IMR-90 (cell line): ENCODE measurements around the gene SLC2A3. TPM values are rescaled to one million over a fixed set of nuclear protein-coding genes. Genes with fewer than 3 reads are reported as not detected.

Experiments used
- ATAC-seq: fragments of 200-7000 bp; cut with Tn5 transposase; 2 replicates; pipeline ENCODE4 v1.9.1; 2020; ENCODE audit warnings: low read depth, mild to moderate bottlenecking, moderate library complexity
- BruUV-seq: library from RNA; stranded (reverse); fragments of 400-500 nt; replicated peaks from 2 replicates; lab custom pipeline; 2021; lab: Mats Ljungman, UMichigan
- CTCF ChIA-PET: fragments of 300-600 bp; formaldehyde crosslinking; extraction: SDS; loops from one replicate; lab custom pipeline; 2021; ENCODE audit warnings: antibody characterized with exemption; lab: Yijun Ruan, JAX
- POLR2A ChIA-PET: fragments of 300-600 bp; sonication (Branson Sonifier 250); formaldehyde crosslinking; loops from one replicate; lab custom pipeline; 2022; ENCODE audit warnings: antibody characterized with exemption; ENCODE audit not compliant: unreplicated experiment; lab: Charles Lee
- DNase-seq: peaks from one replicate; pipeline ENCODE4 v3.0.0; 2013
- H2AFZ ChIP-seq: replicated peaks from 2 replicates; pipeline ENCODE3; 2013; ENCODE audit warnings: low read length, mild to moderate bottlenecking; ENCODE audit not compliant: poor library complexity
- H2AK5ac ChIP-seq: 2 replicates; pipeline ENCODE4 v1.6.1; 2013; ENCODE audit warnings: low read depth, low read length, inconsistent platforms
- H2AK9ac ChIP-seq: replicated peaks from 2 replicates; pipeline ENCODE3; 2013; ENCODE audit warnings: mild to moderate bottlenecking, low read depth, low read length, moderate library complexity; ENCODE audit not compliant: poor library complexity
- H2BK120ac ChIP-seq: 2 replicates; pipeline ENCODE4 v1.6.1; 2013; ENCODE audit warnings: low read depth, low read length, inconsistent platforms
- H2BK15ac ChIP-seq: 3 replicates; pipeline ENCODE4 v1.6.1; 2013; ENCODE audit warnings: low read depth, low read length, inconsistent platforms
- H2BK20ac ChIP-seq: 2 replicates; pipeline ENCODE4 v1.6.1; 2013; ENCODE audit warnings: low read depth, mild to moderate bottlenecking, inconsistent platforms, low read length, moderate library complexity
- H2BK5ac ChIP-seq: 2 replicates; pipeline ENCODE4 v1.6.1; 2013; ENCODE audit warnings: mild to moderate bottlenecking, low read depth, low read length, inconsistent platforms; ENCODE audit not compliant: poor library complexity, severe bottlenecking
- H3K14ac ChIP-seq: replicated peaks from 2 replicates; pipeline ENCODE4 v1.6.1; 2013; ENCODE audit warnings: low read depth, low read length, inconsistent platforms
- H3K18ac ChIP-seq: 2 replicates; pipeline ENCODE4 v1.6.1; 2013; ENCODE audit warnings: low read depth, low read length, control low read depth
- H3K23ac ChIP-seq: 2 replicates; pipeline ENCODE4 v1.6.1; 2013; ENCODE audit warnings: low read depth, low read length, inconsistent platforms
- H3K27ac ChIP-seq: 2 replicates; pipeline ENCODE4 v1.5.1; 2013; ENCODE audit warnings: mild to moderate bottlenecking, control low read depth, low read length; ENCODE audit not compliant: insufficient read depth
- H3K27me3 ChIP-seq: 2 replicates; pipeline ENCODE4 v1.6.1; 2013; ENCODE audit warnings: low read length; ENCODE audit not compliant: control insufficient read depth, insufficient read depth
- H3K36me3 ChIP-seq: 2 replicates; pipeline ENCODE4 v1.6.1; 2013; ENCODE audit warnings: low read length, mixed read lengths; ENCODE audit not compliant: control insufficient read depth, insufficient read depth
- H3K4ac ChIP-seq: 2 replicates; pipeline ENCODE4 v1.6.1; 2013; ENCODE audit warnings: low read depth, low read length, inconsistent platforms
- H3K4me1 ChIP-seq: 2 replicates; pipeline ENCODE4 v1.6.1; 2013; ENCODE audit warnings: low read length, mixed read lengths; ENCODE audit not compliant: control insufficient read depth, insufficient read depth
- H3K4me2 ChIP-seq: 2 replicates; pipeline ENCODE4 v1.6.1; 2013; ENCODE audit warnings: low read depth, mild to moderate bottlenecking, control low read depth, low read length, moderate library complexity
- H3K4me3 ChIP-seq: 2 replicates; pipeline ENCODE4 v1.5.1; 2013; ENCODE audit warnings: low read depth, mild to moderate bottlenecking, control low read depth, low read length, moderate library complexity; ENCODE audit not compliant: insufficient read depth
- H3K56ac ChIP-seq: 2 replicates; pipeline ENCODE4 v1.6.1; 2013; ENCODE audit warnings: low read length, inconsistent platforms; ENCODE audit not compliant: insufficient read depth; ENCODE audit errors: extremely low read depth
- H3K79me1 ChIP-seq, 2 experiments: 2 replicates each; pipeline ENCODE4 v1.6.1; 2013; ENCODE audit warnings: low read length in 2 of 2, inconsistent platforms in 1 of 2, low read depth in 1 of 2
- H3K9ac ChIP-seq: 2 replicates; pipeline ENCODE4 v1.6.1; 2013; ENCODE audit warnings: low read depth, low read length, control low read depth
- H3K9me1 ChIP-seq: 2 replicates; pipeline ENCODE4 v1.6.1; 2013; ENCODE audit warnings: low read length, inconsistent platforms; ENCODE audit not compliant: insufficient read depth
- H3K9me3 ChIP-seq: 2 replicates; pipeline ENCODE4 v1.6.1; 2013; ENCODE audit warnings: low read length; ENCODE audit not compliant: control insufficient read depth, insufficient read depth
- H4K20me1 ChIP-seq: 2 replicates; pipeline ENCODE4 v1.6.1; 2013; ENCODE audit warnings: low read length, inconsistent platforms; ENCODE audit not compliant: insufficient read depth
- H4K5ac ChIP-seq: 2 replicates; pipeline ENCODE4 v1.6.1; 2013; ENCODE audit warnings: mild to moderate bottlenecking, low read depth, low read length, control low read depth
- H4K8ac ChIP-seq, 2 experiments: 2 replicates each; pipeline ENCODE4 v1.6.1; 2013; ENCODE audit warnings: low read depth in 2 of 2, low read length in 2 of 2, control low read depth in 1 of 2, inconsistent platforms in 1 of 2
- H4K91ac ChIP-seq: 2 replicates; pipeline ENCODE4 v1.6.1; 2013; ENCODE audit warnings: low read depth, low read length, inconsistent platforms; ENCODE audit not compliant: insufficient read depth
- BHLHE40 ChIP-seq: fragments of 150-350 bp; IDR thresholded peaks from 2 replicates; pipeline ENCODE4 v1.6.1; 2016; ENCODE audit warnings: mild to moderate bottlenecking, low read depth, low read length
- CEBPB ChIP-seq: IDR thresholded peaks from 2 replicates; pipeline ENCODE4 v1.6.1; 2012; ENCODE audit warnings: low read depth, low read length, improper control_type of control experiment
- CHD1 ChIP-seq: IDR thresholded peaks from 2 replicates; pipeline ENCODE4 v1.6.1; 2012; ENCODE audit warnings: low read depth, low read length, improper control_type of control experiment
- CTCF ChIP-seq: conservative IDR thresholded peaks from 2 replicates; pipeline ENCODE4 v1.5.1; 2012; ENCODE audit warnings: mild to moderate bottlenecking, low read depth, low read length, improper control_type of control experiment
- ELK1 ChIP-seq: fragments of 150-350 bp; IDR thresholded peaks from 2 replicates; pipeline ENCODE4 v1.6.1; 2016; ENCODE audit warnings: low read depth, mild to moderate bottlenecking, low read length, moderate library complexity, borderline replicate concordance
- FOS ChIP-seq: fragments of 150-350 bp; IDR thresholded peaks from 2 replicates; pipeline ENCODE4 v1.6.1; 2016; ENCODE audit warnings: low read depth, low read length
- MAFK ChIP-seq: IDR thresholded peaks from 2 replicates; pipeline ENCODE4 v1.6.1; 2012; ENCODE audit warnings: low read depth, low read length, improper control_type of control experiment
- MAZ ChIP-seq: IDR thresholded peaks from 2 replicates; pipeline ENCODE4 v1.6.1; 2012; ENCODE audit warnings: low read depth, mild to moderate bottlenecking, low read length, improper control_type of control experiment, moderate library complexity, borderline replicate concordance
- MXI1 ChIP-seq: IDR thresholded peaks from 2 replicates; pipeline ENCODE4 v1.6.1; 2012; ENCODE audit warnings: low read depth, mild to moderate bottlenecking, low read length, moderate library complexity, borderline replicate concordance
- NFE2L2 ChIP-seq: fragments of 150-350 bp; IDR thresholded peaks from 2 replicates; pipeline ENCODE4 v1.6.1; 2016; ENCODE audit warnings: low read depth, mild to moderate bottlenecking, low read length
- POLR2A ChIP-seq: IDR thresholded peaks from 2 replicates; pipeline ENCODE4 v1.6.1; 2012; ENCODE audit warnings: mild to moderate bottlenecking, low read depth, low read length
- RAD21 ChIP-seq: IDR thresholded peaks from 2 replicates; pipeline ENCODE4 v1.6.1; 2012; ENCODE audit warnings: low read length, improper control_type of control experiment
- RCOR1 ChIP-seq: IDR thresholded peaks from 2 replicates; pipeline ENCODE4 v1.6.1; 2012; ENCODE audit warnings: mild to moderate bottlenecking, low read length, improper control_type of control experiment; ENCODE audit not compliant: insufficient replicate concordance
- RFX5 ChIP-seq: IDR thresholded peaks from 2 replicates; pipeline ENCODE4 v1.8.0; 2012; ENCODE audit warnings: low read depth, mild to moderate bottlenecking, low read length, moderate library complexity
- SMC3 ChIP-seq: fragments of 150-350 bp; IDR thresholded peaks from 2 replicates; pipeline ENCODE4 v1.6.1; 2016; ENCODE audit warnings: low read depth, mild to moderate bottlenecking, antibody characterized with exemption, low read length, moderate library complexity
- USF2 ChIP-seq: fragments of 150-350 bp; IDR thresholded peaks from 2 replicates; pipeline ENCODE4 v1.6.1; 2017; ENCODE audit warnings: mild to moderate bottlenecking, antibody characterized with exemption, low read length, low read depth
- WGBS, 2 experiments: methylation state at CpG; one replicate each; pipeline versions ENCODE4 v1.1.5 to v1.1.7; 2013; ENCODE audit warnings: missing lambda C conversion rate in 2 of 2; ENCODE audit not compliant: insufficient read length in 1 of 2; ENCODE audit errors: extremely low coverage in 2 of 2; 5-methylcytosine and 5-hydroxymethylcytosine counted together
- dilution Hi-C: fragments of 300-500 bp; cut with HindIII; formaldehyde crosslinking; loops from one replicate; pipeline ENCODE4 v1.14.3; 2018; ENCODE audit warnings: low sequenced_read_pairs; ENCODE audit not compliant: unreplicated experiment
- in situ Hi-C: fragments of 300-500 bp; cut with MboI; formaldehyde crosslinking; loops from 3 replicates; pipeline ENCODE4 v1.14.3; 2019; ENCODE audit warnings: low sequenced_read_pairs, inconsistent platforms, mixed read lengths
- intact Hi-C: fragments of 100-400 bp; cut with micrococcal nuclease; formaldehyde crosslinking; loops from 2 replicates; pipeline ENCODE4 v1.10.0; 2022
- polyA plus RNA-seq, 3 experiments: library from polyadenylated mRNA; depleted of rRNA; stranded (reverse); fragments of >200 nt; gene quantifications; 2 replicates each; pipeline ENCODE4 v1.2.3, GENCODE V29; 2012; ENCODE audit warnings: low replicate concordance in 1 of 3
- total RNA-seq: library from RNA; depleted of rRNA; stranded (reverse); fragments of >200 nt; gene quantifications from 2 replicates; pipeline ENCODE4 v1.2.3, GENCODE V29; 2012

SLC2A3 gene
- total and polyA plus RNA-seq, 2 of the 4 experiments (the other 2 are of a cell fraction): 46.1 to 54.8 TPM

- Histone ChIP-seq H2AK9ac (no peak overlapping the region), H3K36me3 (no peaks in the 10 kb centered on the region), H4K91ac (no peak overlapping the region), H3K23ac (no peak overlapping the region), H3K56ac (no peak overlapping the region), H3K4me3 (no peak overlapping the region), H3K4me2 (no peak overlapping the region), H2AFZ (no peak overlapping the region), H4K20me1 (no peaks in the 10 kb centered on the region), H3K79me1 (no peaks in the 10 kb centered on the region), H3K18ac (no peak overlapping the region), H3K27ac (no peak overlapping the region), H2BK120ac (no peak overlapping the region), H3K9me1 (no peaks in the 10 kb centered on the region), H3K27me3 (peaks cover 14% of the 10 kb centered on the region), H3K9ac (no peak overlapping the region), H4K8ac (no peak overlapping the region), H2AK5ac (no peak overlapping the region), H2BK15ac (no peak overlapping the region), H3K14ac (no peak overlapping the region), H3K9me3 (no peaks in the 10 kb centered on the region), H3K4ac (no peak overlapping the region), H3K4me1 (no peaks in the 10 kb centered on the region), H2BK5ac (no peak overlapping the region), H4K5ac (no peak overlapping the region), H2BK20ac (no peak overlapping the region)
- no peak for DNase-seq
- BruUV-seq: no TSS peak
- TF ChIP-seq CEBPB (no peak), MAFK (no peak), CHD1 (no peak), RFX5 (no peak), RAD21 (no peak), NFE2L2 (no peak), CTCF (no peak), BHLHE40 (no peak), POLR2A (no peak), USF2 (no peak), FOS (no peak), RCOR1 (no peak), MAZ (no peak), SMC3 (no peak), ELK1 (no peak), MXI1 (no peak)
- no peak for ATAC-seq
- dilution Hi-C loops: no loop called here
- ChIA-PET POLR2A (no interaction called here), CTCF (no interaction called here)
- WGBS, 2 experiments: no CpG with 5 or more reads among the region's 8 CpGs
- in situ Hi-C loops: no loop called here
- intact Hi-C loops: no loop called here
These were observed 58.6 kb downstream of the SLC2A3 start for GRCh38 chr12:7877420-7877819.
